Measurements from ENCODE around the gene RMRP. TPM values are rescaled to one million over a fixed set of nuclear protein-coding genes. Genes with fewer than 3 reads are reported as not detected.

RMRP gene
- polyA plus RNA-seq, 1 of the 3 experiments (the other 2 are of a cell fraction) = 64.9 TPM

GRCh38 chr9:35662437-35662836 lies 4.6 kb upstream of the RMRP start (continued):
- no peak for TF ChIP-seq CHD2 (IDR thresholded peaks at IDR 0.05; ENCODE audit: low read length, partially characterized antibody)

- TF ChIP-seq NRF1 (IDR thresholded peaks at IDR 0.05; ENCODE audit: low read depth, low read length) = no peak
- no peak for TF ChIP-seq CHD2 (IDR thresholded peaks at IDR 0.05; ENCODE audit: low read length, partially characterized antibody)
- TF ChIP-seq POLR2AphosphoS5 (IDR thresholded peaks at IDR 0.05; ENCODE audit: low read depth, low read length) = no peak
- no peak for TF ChIP-seq RAD21 (IDR thresholded peaks at IDR 0.05; ENCODE audit: low read length)
- no peak for TF ChIP-seq CTCF (IDR thresholded peaks at IDR 0.05)
- no peak for TF ChIP-seq REST (IDR thresholded peaks at IDR 0.05; ENCODE audit: low read depth, low read length)
- no peak for TF ChIP-seq SIN3A (IDR thresholded peaks at IDR 0.05; ENCODE audit: borderline replicate concordance, low read depth, low read length)
- ChIA-PET POLR2A (interaction anchor here (1.1 kb wide), 1 partner anchor 70 kb away, joined by 3 read pairs; the partner anchor contains the start of genes CREB3 and TLN1), CTCF (interaction anchor here (0.7 to 4.2 kb wide), 7 partner anchors 11 to 360 kb away, joined by 3 to 19 read pairs (median 4); partner anchors contain the start of genes CA9, CREB3 and TLN1)
- no peaks in the 10 kb centered on the region for H3K27me3 ChIP-seq (ENCODE audit: insufficient read depth)
- no peaks in the 10 kb centered on the region for H3K9me3 ChIP-seq
- H2AFZ ChIP-seq (ENCODE audit: low read depth) = no peak overlapping the region
- no peaks in the 10 kb centered on the region for H3K9me2 ChIP-seq
- no peak overlapping the region for H3K4me2 ChIP-seq
- H3F3A ChIP-seq (replicated peaks; ENCODE audit: insufficient read depth) = peaks cover 36% of the 10 kb centered on the region
- H3K36me3 ChIP-seq (replicated peaks in 1 of 2; ENCODE audit: control insufficient read depth in 1 of 2, insufficient read depth in 2 of 2, low read length in 1 of 2) = peaks cover 0 to 11% of the 10 kb centered on the region in 2 experiments
- no peak overlapping the region for H3K4me3 ChIP-seq (ENCODE audit: low read depth in 2 of 2, low read length in 1 of 2)
- H3K4me1 ChIP-seq (ENCODE audit: control insufficient read depth in 1 of 2, insufficient read depth in 2 of 2, low read depth in 1 of 2, low read length in 1 of 2) = peaks cover 0 to 23% of the 10 kb centered on the region in 2 experiments; a peak in 1 of 4 replicates
- H3K79me2 ChIP-seq (ENCODE audit: insufficient read depth) = peaks cover 36% of the 10 kb centered on the region
- H3K27ac ChIP-seq (ENCODE audit: low read depth in 2 of 2, low read length in 1 of 2) = peak overlapping the region in 1 of 2 experiments; percentile 22; a peak in 1 of 4 replicates
- no peak overlapping the region for H3K9ac ChIP-seq
- H4K20me1 ChIP-seq (ENCODE audit: insufficient read depth) = no peaks in the 10 kb centered on the region
- no peak for DNase-seq
- WGBS (ENCODE audit: low lambda C conversion rate) = 74% methylated on average over 3 of the region's 3 CpGs
Measured at GRCh38 chr9:35661756-35662350, 4.0 kb upstream of the RMRP start.
